AG20443 (cell line): ENCODE results near the gene PPHLN1.

Experiments
- DNase-seq: peaks from one replicate; pipeline ENCODE4 v3.0.0; 2012; ENCODE audit warnings: low spot score, mixed read lengths

The PPHLN1 gene

DNA sequence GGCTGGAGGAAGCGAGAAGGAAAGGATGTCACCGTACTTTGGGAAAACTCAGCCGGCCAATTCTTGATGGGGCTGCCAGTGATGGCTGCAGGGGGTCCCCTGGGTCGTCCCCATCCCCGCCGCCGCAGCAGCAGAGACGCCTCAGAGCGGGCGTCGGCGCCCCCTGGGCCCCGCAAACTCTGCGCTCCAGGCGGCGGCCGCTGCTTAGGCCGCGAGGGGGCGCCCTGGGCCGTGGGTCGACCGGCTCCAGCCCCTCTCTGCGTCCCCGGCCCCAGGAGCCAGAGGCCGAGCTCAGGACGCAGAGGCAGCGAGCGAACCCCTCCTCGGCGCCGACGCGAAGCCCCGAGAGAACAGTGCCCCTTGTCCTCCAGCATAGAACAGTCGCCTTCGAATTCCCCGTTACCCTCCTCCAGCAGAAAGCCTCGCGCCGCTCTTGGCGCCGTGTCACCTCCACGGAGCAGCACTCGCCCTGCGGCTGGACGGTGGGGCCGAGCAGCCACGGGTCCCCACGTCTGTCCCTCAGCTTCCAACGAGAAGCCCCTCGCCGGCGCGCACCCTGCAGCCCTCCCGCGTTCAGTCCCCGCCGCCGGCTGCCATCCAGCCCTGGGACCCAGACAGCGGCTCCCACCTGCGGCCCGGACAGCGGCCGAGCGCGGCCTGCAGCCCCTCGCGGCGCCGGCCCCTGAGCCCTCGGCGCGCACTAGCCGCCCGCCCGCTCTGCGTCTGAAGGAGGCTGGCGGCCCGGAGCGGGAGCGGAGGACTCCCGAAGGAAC, 157.0 kb downstream of the PPHLN1 start:
- peak; percentile 92 for DNase-seq

DNA sequence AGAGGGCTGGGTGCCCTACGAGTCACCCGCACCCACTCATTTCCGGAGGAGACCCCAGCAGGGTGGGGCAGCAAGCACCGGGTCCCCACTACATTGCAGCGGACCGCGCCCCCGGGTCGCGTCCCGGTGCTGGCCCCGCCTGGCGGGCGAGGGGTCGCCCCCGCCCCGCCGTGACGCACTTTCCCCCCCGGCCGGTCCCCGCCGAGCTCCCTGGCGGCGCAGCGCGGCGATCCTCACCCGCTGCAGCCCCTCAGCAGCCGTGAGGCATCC, 157.5 kb downstream of the PPHLN1 start:
- peak; percentile 72 for DNase-seq

DNA sequence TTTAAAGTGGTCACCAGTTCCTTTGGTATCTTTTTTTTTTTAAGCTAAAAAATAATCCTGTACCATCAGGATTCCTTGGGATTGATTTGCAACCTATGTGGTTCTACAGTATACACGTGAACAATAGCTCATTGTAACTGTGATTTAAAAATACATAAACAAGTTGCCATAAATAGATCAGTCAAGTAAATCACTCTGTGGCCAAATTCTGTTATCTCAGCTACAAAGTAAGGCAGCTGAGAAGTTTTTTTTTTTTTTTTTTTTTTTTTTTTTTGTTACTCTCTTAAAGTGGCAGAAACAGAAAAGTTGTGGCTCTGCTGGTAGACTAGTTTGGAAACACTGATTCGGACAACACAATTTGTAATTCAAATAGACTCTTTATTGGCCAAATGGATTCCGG, 159.0 kb downstream of the PPHLN1 start:
- no peak for DNase-seq

GRCh38 chr12:42485823-42486222, 159.9 kb downstream of the PPHLN1 start:
- DNase-seq: no peak

- DNase-seq: no peak
Measured at GRCh38 chr12:42486407-42486806, 160.4 kb downstream of the PPHLN1 start.

GRCh38 chr12:42490261-42490842, 164.4 kb downstream of the PPHLN1 start:
- no peak for DNase-seq
